Memory B cell (primary cell): ENCODE results near the gene SWAP70.

Experiments
- ATAC-seq: fragments of 150-1000 bp; cut with Tn5 transposase; 2 replicates; pipeline ENCODE4 v1.10.0; 2021; ENCODE audit warnings: low read depth, mild to moderate bottlenecking, moderate library complexity
- DNase-seq, 2 donors: peaks; one replicate each; pipeline ENCODE4 v3.0.0; 2022; ENCODE audit warnings: low spot score in 2 of 2
- H3K27ac Mint-ChIP-seq: one replicate; pipeline ENCODE4 v1.8.0; 2022; ENCODE audit warnings: mild to moderate bottlenecking, moderate library complexity, mixed read lengths
- H3K27me3 Mint-ChIP-seq: one replicate; pipeline ENCODE4 v1.8.0; 2022; ENCODE audit warnings: mixed read lengths
- H3K36me3 Mint-ChIP-seq: one replicate; pipeline ENCODE4 v1.8.0; 2022; ENCODE audit warnings: mild to moderate bottlenecking, mixed read lengths
- H3K4me1 Mint-ChIP-seq: one replicate; pipeline ENCODE4 v1.8.0; 2022; ENCODE audit warnings: mixed read lengths
- H3K4me3 Mint-ChIP-seq: one replicate; pipeline ENCODE4 v1.8.0; 2022; ENCODE audit warnings: mild to moderate bottlenecking, moderate library complexity, mixed read lengths
- H3K9me3 Mint-ChIP-seq: one replicate; pipeline ENCODE4 v1.8.0; 2022; ENCODE audit warnings: mixed read lengths

The SWAP70 gene

DNA sequence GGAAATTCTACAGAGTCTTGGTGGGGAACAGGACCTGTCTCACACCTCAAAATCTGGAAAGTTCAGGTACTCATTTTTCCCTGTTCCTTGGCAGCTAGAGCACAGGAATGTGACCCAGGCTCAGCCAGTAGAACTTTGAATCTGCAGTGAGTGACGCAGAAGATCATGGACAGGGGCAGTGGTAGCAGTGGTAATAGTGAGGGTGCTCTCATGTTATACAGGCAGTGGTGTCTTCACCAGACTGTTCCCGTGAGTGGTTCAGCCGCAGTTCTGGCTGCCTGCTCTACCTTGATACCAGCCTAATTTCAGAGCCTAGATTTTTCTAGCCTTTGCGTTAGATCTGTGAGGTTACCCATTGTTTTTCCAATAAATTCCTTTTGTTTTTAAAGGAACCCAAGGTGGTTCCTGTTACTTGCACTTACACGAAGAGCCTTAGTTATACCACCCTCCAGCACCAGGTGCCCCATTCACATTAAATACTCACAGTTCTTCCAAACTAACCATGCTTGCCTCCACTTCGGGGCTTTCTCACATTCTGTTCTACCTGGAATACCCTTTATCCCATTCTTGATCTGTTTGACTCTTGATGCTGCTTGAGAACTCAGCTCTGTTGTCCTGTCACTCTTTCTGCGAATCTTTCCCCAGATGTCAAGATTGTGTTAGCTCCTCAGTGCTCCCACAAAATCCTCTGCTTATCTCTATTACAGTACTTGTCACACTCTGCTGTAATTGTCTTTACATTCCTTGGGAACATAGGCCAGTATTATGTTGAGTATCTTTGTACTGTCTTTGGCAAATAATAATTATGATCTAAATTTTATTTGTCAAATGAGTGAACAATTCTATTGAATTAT is 47.8 kb downstream of the SWAP70 start:
- H3K27me3 Mint-ChIP-seq = no peaks in the 10 kb centered on the region
- H3K27ac Mint-ChIP-seq = peak overlapping the region; percentile 83
- H3K4me1 Mint-ChIP-seq = peaks cover 55% of the 10 kb centered on the region
- H3K9me3 Mint-ChIP-seq = no peaks in the 10 kb centered on the region
- H3K4me3 Mint-ChIP-seq = peak overlapping the region; percentile 30
- DNase-seq (no peak), ATAC-seq (no peak)
- H3K36me3 Mint-ChIP-seq = peaks cover 29% of the 10 kb centered on the region

DNA sequence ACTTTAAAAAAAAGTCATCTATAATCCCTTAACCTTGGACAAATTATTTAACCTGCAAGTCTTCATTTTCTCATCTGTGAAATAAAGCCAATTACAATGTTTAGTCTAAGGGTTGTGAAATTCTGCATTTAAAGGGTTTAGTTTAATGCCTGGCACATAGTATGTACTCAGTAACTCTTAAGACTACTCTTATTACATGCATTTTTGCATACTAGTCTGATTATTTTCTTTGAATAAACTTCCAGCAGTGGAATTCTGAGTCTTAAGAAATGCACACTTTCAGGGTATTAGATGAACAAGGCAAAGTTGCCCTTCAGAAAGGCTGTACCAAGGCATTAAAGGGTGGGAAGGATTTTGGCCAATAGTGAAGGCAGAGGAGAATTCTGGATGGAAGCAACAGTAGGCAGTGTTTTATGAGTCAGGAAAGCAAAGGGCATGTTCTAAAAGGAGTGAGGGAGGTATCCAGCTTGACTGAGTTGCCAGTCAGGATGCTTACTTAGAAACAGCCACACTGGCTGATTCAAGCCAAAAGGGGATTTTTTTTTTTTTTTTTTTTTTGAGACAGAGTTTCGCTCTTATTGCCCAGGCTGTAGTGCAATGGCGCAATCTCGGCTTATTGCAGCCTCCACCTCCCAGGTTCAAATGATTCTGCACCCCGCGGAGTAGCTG is 50.5 kb downstream of the SWAP70 start:
- Mint-ChIP-seq H3K27me3 (no peaks in the 10 kb centered on the region), H3K4me1 (peaks cover 47% of the 10 kb centered on the region), H3K36me3 (peaks cover 28% of the 10 kb centered on the region), H3K4me3 (no peak overlapping the region), H3K27ac (peak overlapping the region; percentile 43), H3K9me3 (no peaks in the 10 kb centered on the region)
- ATAC-seq = no peak
- DNase-seq = no peak

DNA sequence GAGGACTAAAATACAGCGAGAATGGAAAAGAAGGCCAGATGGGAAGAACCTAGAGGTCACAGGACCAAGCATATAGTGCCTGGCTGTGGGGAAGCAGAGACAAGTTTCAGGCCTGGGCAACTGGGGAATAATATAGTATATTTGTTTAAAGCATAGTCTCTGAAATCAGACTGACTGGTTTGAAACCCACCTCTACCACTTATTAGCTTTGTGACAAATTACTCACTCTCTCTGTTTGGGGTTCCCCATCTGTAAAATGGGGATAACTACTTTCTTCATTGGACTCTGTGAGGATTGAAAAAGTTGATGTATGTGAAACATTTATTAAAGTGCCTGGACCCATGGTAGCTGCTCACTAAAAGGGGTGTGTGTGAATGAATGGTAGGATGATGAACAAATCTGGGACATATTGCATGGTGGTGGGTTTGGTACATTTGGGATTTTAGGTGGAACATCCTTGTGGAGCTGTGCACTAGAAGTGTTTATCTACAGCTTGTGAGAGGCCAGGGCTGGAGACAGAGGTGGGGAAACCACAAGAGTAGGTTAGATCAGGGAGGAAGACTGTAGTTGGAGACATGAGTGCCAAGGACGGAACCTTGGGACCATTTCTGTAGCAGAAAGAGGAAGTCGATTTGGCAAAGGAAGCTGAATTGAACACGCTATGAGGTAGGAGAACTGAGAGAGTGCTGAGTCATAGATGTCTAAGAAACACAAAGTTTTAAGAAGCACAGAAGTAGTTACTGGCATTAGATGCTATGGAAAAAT is 52.6 kb downstream of the SWAP70 start:
- H3K27me3 Mint-ChIP-seq = no peaks in the 10 kb centered on the region
- H3K4me3 Mint-ChIP-seq = peak overlapping the region; percentile 56
- H3K36me3 Mint-ChIP-seq = peaks cover 33% of the 10 kb centered on the region
- H3K27ac Mint-ChIP-seq = peak overlapping the region; percentile 83
- ATAC-seq (peak; percentile 79), DNase-seq (peak in 1 of 2 donors; percentile 42)
- H3K9me3 Mint-ChIP-seq = no peaks in the 10 kb centered on the region
- peaks cover 46% of the 10 kb centered on the region for H3K4me1 Mint-ChIP-seq

DNA sequence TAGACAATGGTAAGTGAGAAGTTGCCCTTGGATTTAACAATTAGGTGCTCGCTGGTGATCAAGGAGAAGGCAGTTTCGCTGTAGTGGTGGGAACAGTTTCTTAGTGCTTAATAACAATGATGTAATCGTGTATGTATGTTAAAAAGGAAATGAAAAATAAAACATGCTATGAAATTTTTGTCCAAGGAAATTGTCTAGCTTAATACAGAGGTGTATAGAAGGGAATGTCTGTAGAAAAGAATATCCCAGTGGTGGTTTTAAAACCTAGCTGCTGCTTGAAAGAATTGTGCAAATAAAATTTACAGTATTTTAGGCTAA is 53.1 kb downstream of the SWAP70 start:
- peaks cover 31% of the 10 kb centered on the region for H3K36me3 Mint-ChIP-seq
- H3K9me3 Mint-ChIP-seq = no peaks in the 10 kb centered on the region
- H3K27ac Mint-ChIP-seq = peak overlapping the region; percentile 83
- ATAC-seq = no peak
- H3K27me3 Mint-ChIP-seq = no peaks in the 10 kb centered on the region
- peak overlapping the region; percentile 56 for H3K4me3 Mint-ChIP-seq
- H3K4me1 Mint-ChIP-seq = peaks cover 40% of the 10 kb centered on the region
- DNase-seq = no peak

DNA sequence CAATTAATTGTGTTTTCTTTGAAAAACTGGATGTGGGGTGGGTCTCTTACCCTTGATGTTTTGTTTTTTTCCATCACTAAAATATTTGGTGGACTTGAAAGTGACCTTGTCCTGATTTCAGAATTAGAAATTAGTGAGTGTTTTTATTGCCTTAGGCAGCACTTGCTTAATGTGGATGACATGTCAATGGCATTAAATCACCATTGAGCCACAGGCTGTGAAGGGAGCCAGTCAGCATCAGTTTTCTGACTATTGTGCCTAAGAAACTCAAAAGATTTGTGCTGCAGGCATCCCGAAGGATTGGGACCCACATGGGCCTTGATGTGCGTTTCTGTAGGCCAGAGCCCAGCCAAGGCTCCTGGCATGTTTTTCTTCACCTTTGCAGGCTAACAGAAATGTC is 53.8 kb downstream of the SWAP70 start:
- Mint-ChIP-seq H3K4me3 (no peak overlapping the region), H3K4me1 (peaks cover 46% of the 10 kb centered on the region), H3K27ac (peak overlapping the region; percentile 15), H3K36me3 (peaks cover 36% of the 10 kb centered on the region), H3K9me3 (no peaks in the 10 kb centered on the region), H3K27me3 (no peaks in the 10 kb centered on the region)
- DNase-seq (no peak), ATAC-seq (no peak)

DNA sequence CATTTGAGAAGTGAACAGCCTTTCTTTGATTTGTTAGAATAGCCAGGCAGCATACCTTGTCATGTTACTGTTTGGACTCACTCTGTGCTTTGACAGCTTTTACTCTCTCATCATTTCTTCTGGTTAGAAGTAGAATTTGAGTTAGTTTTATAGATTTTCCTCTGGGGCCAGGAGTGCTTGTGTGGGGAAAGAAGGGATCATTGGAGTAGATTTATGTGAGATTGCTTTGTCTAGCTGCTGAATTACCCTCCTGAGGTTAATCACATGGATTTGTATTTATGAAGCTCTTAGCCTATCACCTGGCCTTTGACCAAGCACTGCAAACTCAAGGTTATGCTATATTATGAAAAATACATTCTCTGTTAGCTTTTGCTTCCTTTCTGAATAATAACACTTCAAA is 54.3 kb downstream of the SWAP70 start:
- Mint-ChIP-seq H3K4me1 (peaks cover 47% of the 10 kb centered on the region), H3K27me3 (no peaks in the 10 kb centered on the region), H3K36me3 (peaks cover 36% of the 10 kb centered on the region), H3K4me3 (no peak overlapping the region), H3K9me3 (no peaks in the 10 kb centered on the region), H3K27ac (peak overlapping the region; percentile 15)
- no peak for DNase-seq
- no peak for ATAC-seq

DNA sequence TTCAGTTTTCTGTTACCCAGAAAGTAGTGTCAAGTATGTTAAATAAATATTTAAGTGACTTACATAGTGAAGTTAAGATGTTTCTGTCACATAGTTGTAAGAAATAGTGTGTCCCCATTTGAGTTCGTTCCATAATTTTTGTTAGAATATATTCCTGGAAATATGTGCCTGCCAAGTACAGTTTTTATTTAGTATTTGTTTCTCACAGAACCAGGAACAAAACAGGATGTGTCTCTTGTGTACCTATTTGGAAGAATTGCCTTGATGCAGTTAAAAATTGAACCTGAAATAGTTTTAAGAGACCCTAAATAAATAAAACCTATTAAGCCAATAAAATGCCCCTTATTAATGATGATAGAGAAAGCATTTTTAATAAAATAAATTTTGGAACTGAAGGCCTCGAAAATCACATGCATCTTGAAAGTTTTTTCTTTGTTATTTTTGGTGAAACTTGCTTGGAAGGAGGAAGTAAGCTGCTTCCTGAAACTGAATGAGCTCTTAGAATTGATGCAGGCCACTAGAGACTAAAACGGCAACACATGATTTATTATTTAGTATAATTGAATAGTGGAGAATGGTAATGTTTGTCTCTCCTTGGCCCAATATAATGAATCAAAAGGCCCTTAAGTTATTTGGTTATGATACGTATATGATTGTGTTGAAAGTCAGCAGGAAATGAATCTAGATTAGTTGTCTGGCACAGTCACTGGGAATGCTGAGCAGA is 55.9 kb downstream of the SWAP70 start:
- peak; percentile 66 for ATAC-seq
- Mint-ChIP-seq H3K36me3 (peaks cover 35% of the 10 kb centered on the region), H3K4me3 (peak overlapping the region; percentile 53), H3K4me1 (peaks cover 45% of the 10 kb centered on the region), H3K9me3 (no peaks in the 10 kb centered on the region), H3K27ac (peak overlapping the region; percentile 91), H3K27me3 (no peaks in the 10 kb centered on the region)
- DNase-seq = no peak

DNA sequence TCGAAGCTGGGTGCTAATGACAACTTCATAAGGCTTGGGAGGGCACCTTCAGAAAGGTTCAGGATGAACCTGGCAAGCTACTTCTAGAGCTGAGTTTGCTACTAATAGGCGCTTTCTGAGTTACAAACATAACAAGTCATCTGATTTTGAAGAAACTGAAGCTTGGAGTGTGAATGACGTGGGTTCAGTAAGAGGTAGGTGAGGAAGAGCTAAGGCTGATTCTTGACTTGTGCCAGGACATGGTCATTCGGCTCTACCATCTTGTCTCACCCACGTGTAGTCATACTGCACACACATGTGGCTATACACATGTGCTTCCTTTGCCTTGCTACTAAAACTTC is 56.4 kb downstream of the SWAP70 start:
- no peaks in the 10 kb centered on the region for H3K27me3 Mint-ChIP-seq
- peaks cover 45% of the 10 kb centered on the region for H3K4me1 Mint-ChIP-seq
- peak; percentile 33 for ATAC-seq
- DNase-seq = no peak
- H3K27ac Mint-ChIP-seq = peak overlapping the region; percentile 91
- H3K9me3 Mint-ChIP-seq = no peaks in the 10 kb centered on the region
- H3K4me3 Mint-ChIP-seq = peak overlapping the region; percentile 53
- H3K36me3 Mint-ChIP-seq = peaks cover 33% of the 10 kb centered on the region

DNA sequence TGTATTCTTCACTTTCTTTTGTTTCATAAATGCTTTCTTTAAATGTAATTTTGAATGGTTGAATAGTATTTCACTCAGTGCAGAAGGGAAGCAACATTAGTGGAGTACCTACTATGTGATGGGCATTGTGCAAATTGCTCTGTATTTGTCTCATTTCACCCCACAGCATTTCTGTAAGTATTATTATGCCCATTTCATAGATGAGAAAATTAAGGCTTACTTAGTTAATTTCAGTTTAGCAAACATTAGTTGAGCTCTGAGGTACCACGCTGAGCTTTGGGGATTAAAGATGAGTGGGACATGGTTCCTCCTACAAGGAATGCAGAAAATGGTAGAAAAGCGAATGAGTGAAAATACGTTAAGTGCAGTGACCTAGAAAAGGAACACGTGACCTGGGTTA is 58.1 kb downstream of the SWAP70 start:
- Mint-ChIP-seq H3K36me3 (peaks cover 22% of the 10 kb centered on the region), H3K27ac (peak overlapping the region; percentile 91), H3K4me3 (no peak overlapping the region), H3K27me3 (no peaks in the 10 kb centered on the region), H3K9me3 (no peaks in the 10 kb centered on the region), H3K4me1 (peaks cover 36% of the 10 kb centered on the region)
- no peak for DNase-seq
- ATAC-seq = no peak

DNA sequence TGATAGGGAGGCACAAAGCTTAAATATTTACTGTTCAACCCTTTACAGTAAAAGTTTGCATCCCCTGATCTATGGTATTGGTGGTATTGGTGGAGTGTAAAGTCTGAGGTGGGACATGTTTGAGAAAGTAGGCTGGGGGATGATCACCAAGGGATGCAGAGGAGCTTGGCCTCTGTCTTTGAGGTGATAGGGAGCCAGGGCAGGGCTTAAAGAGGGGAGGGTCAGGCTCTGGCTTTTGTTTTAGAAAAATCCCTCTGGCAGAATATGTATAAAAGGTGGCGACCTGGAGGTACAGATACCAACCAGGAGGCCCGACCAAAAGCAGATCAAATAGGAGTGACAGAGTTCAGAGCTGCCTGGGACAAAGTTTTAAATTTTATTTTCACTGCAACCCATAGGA is 59.0 kb downstream of the SWAP70 start:
- ATAC-seq (no peak), DNase-seq (no peak)
- Mint-ChIP-seq H3K4me3 (no peak overlapping the region), H3K4me1 (peaks cover 38% of the 10 kb centered on the region), H3K36me3 (peaks cover 24% of the 10 kb centered on the region), H3K27ac (peak overlapping the region; percentile 91), H3K27me3 (no peaks in the 10 kb centered on the region), H3K9me3 (no peaks in the 10 kb centered on the region)

DNA sequence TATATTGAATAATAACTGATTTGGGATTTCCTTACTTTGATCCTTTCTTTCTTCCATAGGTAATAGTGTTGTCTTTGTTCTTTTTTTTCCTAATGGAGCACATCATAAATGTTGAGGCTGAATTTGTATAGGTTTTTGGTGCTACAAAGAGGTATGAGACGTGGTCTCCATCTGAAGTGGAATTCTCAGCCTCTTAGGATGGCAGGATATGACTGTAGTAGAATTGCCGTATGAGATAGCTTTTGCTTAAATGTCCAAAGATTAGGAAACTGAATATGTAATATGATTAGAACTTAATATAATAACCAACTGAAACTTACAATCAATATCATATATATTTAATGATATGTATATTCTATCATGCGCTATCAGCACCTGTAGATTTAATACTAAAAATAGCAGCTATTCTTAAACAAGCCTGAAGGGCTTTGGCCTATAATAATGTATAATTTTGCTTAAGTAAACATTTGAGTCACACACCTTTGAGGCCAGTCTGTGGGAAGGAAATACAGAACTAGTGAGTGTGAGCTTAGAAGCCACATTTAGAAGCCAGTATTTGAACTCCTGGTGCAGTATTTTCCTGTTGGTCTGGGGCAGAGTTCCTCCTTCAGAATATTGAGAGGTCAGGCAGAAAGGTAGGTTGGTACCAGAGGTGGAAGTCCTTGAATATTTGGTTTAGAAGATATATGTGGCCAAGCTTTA is 62.6 kb downstream of the SWAP70 start:
- DNase-seq = no peak
- peak overlapping the region; percentile 67 for H3K4me3 Mint-ChIP-seq
- peak; percentile 50 for ATAC-seq
- H3K27me3 Mint-ChIP-seq = no peaks in the 10 kb centered on the region
- H3K4me1 Mint-ChIP-seq = peaks cover 42% of the 10 kb centered on the region
- H3K36me3 Mint-ChIP-seq = peaks cover 37% of the 10 kb centered on the region
- H3K9me3 Mint-ChIP-seq = no peaks in the 10 kb centered on the region
- peak overlapping the region; percentile 93 for H3K27ac Mint-ChIP-seq

DNA sequence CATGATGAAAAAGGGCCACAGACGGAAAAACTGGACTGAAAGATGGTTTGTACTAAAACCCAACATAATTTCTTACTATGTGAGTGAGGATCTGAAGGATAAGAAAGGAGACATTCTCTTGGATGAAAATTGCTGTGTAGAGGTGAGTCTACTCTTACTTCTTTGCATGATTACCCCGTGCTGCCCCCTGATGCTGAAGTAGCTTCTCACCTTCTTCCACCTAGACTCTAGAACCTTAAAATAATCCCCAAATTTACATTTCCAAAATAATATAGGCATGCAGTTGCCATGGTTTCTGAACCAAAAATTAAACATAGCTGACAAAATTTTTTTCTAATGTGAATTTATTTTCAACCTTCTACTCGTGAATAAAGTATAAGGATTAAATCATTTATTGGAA is 64.2 kb downstream of the SWAP70 start:
- ATAC-seq = no peak
- Mint-ChIP-seq H3K36me3 (peaks cover 38% of the 10 kb centered on the region), H3K4me3 (peak overlapping the region; percentile 17), H3K27me3 (no peaks in the 10 kb centered on the region), H3K4me1 (peaks cover 44% of the 10 kb centered on the region), H3K9me3 (no peaks in the 10 kb centered on the region), H3K27ac (peak overlapping the region; percentile 98)
- DNase-seq = no peak

DNA sequence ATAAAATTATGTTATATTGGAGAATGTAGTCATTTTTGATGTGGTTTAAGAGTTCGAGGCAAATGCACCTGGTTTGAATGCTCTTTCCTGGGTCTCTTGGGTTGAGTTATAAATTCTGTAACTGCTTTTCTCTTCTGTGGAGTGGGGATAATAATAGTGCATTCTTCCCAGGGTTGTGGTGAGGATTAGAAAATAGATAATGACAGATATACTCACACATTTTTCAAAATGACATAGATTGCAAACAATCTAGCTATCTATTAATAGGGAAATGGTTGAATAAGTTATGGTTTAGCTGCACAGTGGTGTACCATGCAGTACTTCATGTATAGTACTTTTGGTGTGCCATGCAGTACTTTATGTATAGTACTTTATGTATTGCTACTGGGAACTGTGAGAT is 67.4 kb downstream of the SWAP70 start:
- peaks cover 54% of the 10 kb centered on the region for H3K4me1 Mint-ChIP-seq
- peaks cover 53% of the 10 kb centered on the region for H3K36me3 Mint-ChIP-seq
- no peak for ATAC-seq
- no peak for DNase-seq
- H3K4me3 Mint-ChIP-seq = no peak overlapping the region
- H3K27ac Mint-ChIP-seq = peak overlapping the region; percentile 87
- no peaks in the 10 kb centered on the region for H3K27me3 Mint-ChIP-seq
- H3K9me3 Mint-ChIP-seq = peaks cover 5% of the 10 kb centered on the region
